GM23338 (cell line): Measurements from ENCODE around the gene PEX16. TPM values are rescaled to one million over a fixed set of nuclear protein-coding genes. Genes with fewer than 3 reads are reported as not detected.

ENCODE experiments used
- ATAC-seq: fragments of 200-7000 bp; cut with Tn5 transposase; 3 replicates; pipeline ENCODE4 v1.9.1; 2020
- DNase-seq: peaks from one replicate; pipeline ENCODE4 v3.0.0-alpha.2; 2015; ENCODE audit warnings: low spot score
- H2AFZ ChIP-seq: fragments of 200-600 bp; sonication (generic); 2 replicates; pipeline ENCODE4 v1.8.0; 2016; ENCODE audit warnings: antibody characterized with exemption, mild to moderate bottlenecking, moderate library complexity
- H3F3A ChIP-seq: fragments of 200-600 bp; sonication (generic); replicated peaks from 2 replicates; pipeline ENCODE4 v1.8.0; 2017; ENCODE audit warnings: antibody characterized with exemption, mixed run types, low read depth
- H3K27ac ChIP-seq: fragments of 200-600 bp; sonication (generic); 2 replicates; pipeline ENCODE4 v1.6.1; 2016; ENCODE audit warnings: low read depth
- H3K27me3 ChIP-seq: fragments of 200-600 bp; sonication (generic); 2 replicates; pipeline ENCODE4 v1.8.0; 2016; ENCODE audit warnings: mild to moderate bottlenecking, mixed run types, moderate library complexity; ENCODE audit not compliant: insufficient read depth
- H3K36me3 ChIP-seq: fragments of 200-600 bp; sonication (generic); 2 replicates; pipeline ENCODE4 v1.8.0; 2016; ENCODE audit warnings: mild to moderate bottlenecking; ENCODE audit not compliant: insufficient read depth
- H3K4me1 ChIP-seq: fragments of 200-600 bp; sonication (generic); 2 replicates; pipeline ENCODE4 v1.8.0; 2016; ENCODE audit warnings: mild to moderate bottlenecking, moderate library complexity; ENCODE audit not compliant: insufficient read depth
- H3K4me2 ChIP-seq: fragments of 200-600 bp; sonication (generic); 2 replicates; pipeline ENCODE4 v1.7.1; 2017; ENCODE audit warnings: mixed run types
- H3K4me3 ChIP-seq: fragments of 200-600 bp; sonication (generic); 2 replicates; pipeline ENCODE4 v1.6.1; 2016; ENCODE audit warnings: mixed run types
- H3K79me2 ChIP-seq: fragments of 200-600 bp; sonication (generic); replicated peaks from 2 replicates; pipeline ENCODE4 v1.8.0; 2017; ENCODE audit warnings: mild to moderate bottlenecking; ENCODE audit not compliant: insufficient read depth
- H3K9me2 ChIP-seq: fragments of 200-600 bp; sonication (generic); 2 replicates; pipeline ENCODE4 v1.8.0; 2017; ENCODE audit not compliant: insufficient read depth
- H4K20me1 ChIP-seq: fragments of 200-600 bp; sonication (generic); replicated peaks from 2 replicates; pipeline ENCODE4 v1.8.0; 2017; ENCODE audit warnings: mild to moderate bottlenecking; ENCODE audit not compliant: insufficient read depth
- H3K27ac Mint-ChIP-seq: 2 replicates; pipeline ENCODE4 v1.8.0; 2020; ENCODE audit warnings: inconsistent platforms, mild to moderate bottlenecking, moderate library complexity, mixed read lengths
- H3K27me3 Mint-ChIP-seq: 3 replicates; pipeline ENCODE4 v1.8.0; 2022; ENCODE audit warnings: low read depth, mild to moderate bottlenecking, moderate library complexity, mixed read lengths, inconsistent platforms; ENCODE audit not compliant: insufficient read depth, poor library complexity
- H3K36me3 Mint-ChIP-seq: 3 replicates; pipeline ENCODE4 v1.8.0; 2021; ENCODE audit warnings: low read depth, mild to moderate bottlenecking, inconsistent platforms, moderate library complexity, mixed read lengths
- H3K4me1 Mint-ChIP-seq: 3 replicates; pipeline ENCODE4 v1.8.0; 2020; ENCODE audit warnings: mild to moderate bottlenecking, inconsistent platforms, mixed read lengths
- H3K4me3 Mint-ChIP-seq: 3 replicates; pipeline ENCODE4 v1.8.0; 2021; ENCODE audit warnings: moderate library complexity, mild to moderate bottlenecking, inconsistent platforms, mixed read lengths
- H3K9me3 Mint-ChIP-seq: 3 replicates; pipeline ENCODE4 v1.8.0; 2020; ENCODE audit warnings: moderate library complexity, mild to moderate bottlenecking, inconsistent platforms, mixed read lengths
- ETS1 ChIP-seq: IDR thresholded peaks from 2 replicates; pipeline ENCODE4 v1.6.1; 2016; ENCODE audit warnings: antibody characterized with exemption
- EZH2 ChIP-seq: fragments of 200-600 bp; sonication (generic); IDR thresholded peaks from one replicate; pipeline ENCODE4 v1.8.0; 2017; ENCODE audit warnings: antibody characterized with exemption, mild to moderate bottlenecking, low read depth; ENCODE audit not compliant: unreplicated experiment
- EZH2phosphoT487 ChIP-seq: fragments of 200-600 bp; sonication (generic); IDR thresholded peaks from one replicate; pipeline ENCODE4 v1.8.1; 2018; ENCODE audit warnings: antibody characterized with exemption; ENCODE audit not compliant: unreplicated experiment
- JUNB ChIP-seq: IDR thresholded peaks from one replicate; pipeline ENCODE4 v1.6.1; 2016; ENCODE audit warnings: antibody characterized with exemption; ENCODE audit not compliant: unreplicated experiment
- NANOG ChIP-seq: IDR thresholded peaks from 2 replicates; pipeline ENCODE4 v1.6.1; 2016; ENCODE audit warnings: antibody characterized with exemption, borderline replicate concordance
- POLR2AphosphoS5 ChIP-seq: IDR thresholded peaks from 2 replicates; pipeline ENCODE4 v1.6.1; 2016; ENCODE audit warnings: antibody characterized with exemption, low read depth
- ZNF114 ChIP-seq: fragments of 250-450 bp; sonication (Bioruptor Pico); IDR thresholded peaks from 2 replicates; pipeline ENCODE4 v1.5.0; 2020; ENCODE audit warnings: mild to moderate bottlenecking, moderate library complexity
- ZNF331 ChIP-seq: fragments of 250-450 bp; sonication (Bioruptor Pico); IDR thresholded peaks from 2 replicates; pipeline ENCODE4 v1.5.0; 2020; ENCODE audit warnings: low read depth, mild to moderate bottlenecking, moderate library complexity
- polyA plus RNA-seq: library from polyadenylated mRNA; unstranded; fragments of >200 nt; fragmentation: Nextera tagmentation; extraction: Ambion mirVana; gene quantifications from 2 replicates; pipeline ENCODE4 v1.2.1, GENCODE V29; 2016
- total RNA-seq: library from RNA; depleted of rRNA; stranded (reverse); fragments of >200 nt; shearing (Covaris generic); gene quantifications from 2 replicates; pipeline ENCODE4 v1.2.3, GENCODE V29; 2014
- TF ChIP-seq, protein P1 (sequence below), 2 experiments: fragments of 200-600 bp in 1 of 2; sonication (generic) in 1 of 2; conservative IDR thresholded peaks; 2 replicates each; pipeline versions ENCODE4 v1.5.1 to v1.6.1; 2016 to 2017; ENCODE audit warnings: antibody characterized with exemption in 2 of 2, low read depth in 2 of 2, mild to moderate bottlenecking in 2 of 2, moderate library complexity in 1 of 2
- TF ChIP-seq, protein P2 (sequence below): fragments of 250-450 bp; sonication (Bioruptor Pico); IDR thresholded peaks from 2 replicates; pipeline ENCODE4 v1.5.0; 2020; ENCODE audit warnings: mild to moderate bottlenecking, moderate library complexity
- TF ChIP-seq, protein P3 (sequence below): IDR thresholded peaks from one replicate; pipeline ENCODE4 v1.6.1; 2018; ENCODE audit warnings: antibody characterized with exemption; ENCODE audit not compliant: unreplicated experiment

PEX16 gene
- total and polyA plus RNA-seq, 2 experiments from 2014 or later, result 23.3 to 34.1 TPM

DNA sequence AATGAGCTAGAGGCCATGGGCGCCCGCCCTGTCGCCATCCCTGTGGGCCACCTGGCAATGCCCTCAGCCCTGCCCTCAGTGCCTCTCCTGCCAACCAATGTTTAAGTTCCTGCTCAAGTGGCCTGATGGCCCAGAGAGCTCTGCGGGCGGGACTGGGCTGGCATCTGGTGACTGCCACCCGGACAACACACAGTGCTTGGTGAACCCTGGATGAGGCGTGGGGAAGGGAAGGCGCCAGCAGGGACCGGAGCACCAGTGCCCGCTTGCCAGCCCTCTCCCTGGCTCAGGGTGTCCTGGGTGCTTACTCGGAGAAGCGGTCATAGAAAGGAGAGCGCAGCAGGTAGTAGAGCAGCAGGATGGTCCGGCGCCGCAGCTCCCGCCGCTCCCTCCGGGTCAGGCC lies 4.2 kb downstream of the PEX16 start:
- peaks cover 8% of the 10 kb centered on the region for H3K79me2 ChIP-seq
- no peak overlapping the region for H3K4me2 ChIP-seq
- Mint-ChIP-seq H3K9me3 (no peaks in the 10 kb centered on the region), H3K4me1 (peaks cover 3% of the 10 kb centered on the region; the same call in 2 of the 3 replicates), H3K36me3 (peaks cover 8% of the 10 kb centered on the region; the same call in 2 of the 3 replicates), H3K27me3 (peaks cover 19% of the 10 kb centered on the region), H3K4me3 (no peak overlapping the region), H3K27ac (no peak overlapping the region)
- no peak for DNase-seq
- no peak overlapping the region for H3K27ac ChIP-seq
- no peaks in the 10 kb centered on the region for H3K9me2 ChIP-seq
- H4K20me1 ChIP-seq, result peaks cover 8% of the 10 kb centered on the region
- TF ChIP-seq, protein P1, sequence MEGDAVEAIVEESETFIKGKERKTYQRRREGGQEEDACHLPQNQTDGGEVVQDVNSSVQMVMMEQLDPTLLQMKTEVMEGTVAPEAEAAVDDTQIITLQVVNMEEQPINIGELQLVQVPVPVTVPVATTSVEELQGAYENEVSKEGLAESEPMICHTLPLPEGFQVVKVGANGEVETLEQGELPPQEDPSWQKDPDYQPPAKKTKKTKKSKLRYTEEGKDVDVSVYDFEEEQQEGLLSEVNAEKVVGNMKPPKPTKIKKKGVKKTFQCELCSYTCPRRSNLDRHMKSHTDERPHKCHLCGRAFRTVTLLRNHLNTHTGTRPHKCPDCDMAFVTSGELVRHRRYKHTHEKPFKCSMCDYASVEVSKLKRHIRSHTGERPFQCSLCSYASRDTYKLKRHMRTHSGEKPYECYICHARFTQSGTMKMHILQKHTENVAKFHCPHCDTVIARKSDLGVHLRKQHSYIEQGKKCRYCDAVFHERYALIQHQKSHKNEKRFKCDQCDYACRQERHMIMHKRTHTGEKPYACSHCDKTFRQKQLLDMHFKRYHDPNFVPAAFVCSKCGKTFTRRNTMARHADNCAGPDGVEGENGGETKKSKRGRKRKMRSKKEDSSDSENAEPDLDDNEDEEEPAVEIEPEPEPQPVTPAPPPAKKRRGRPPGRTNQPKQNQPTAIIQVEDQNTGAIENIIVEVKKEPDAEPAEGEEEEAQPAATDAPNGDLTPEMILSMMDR (conservative IDR thresholded peaks at IDR 0.05; ENCODE audit: low read depth in 2 of 2), result no peak
- TF ChIP-seq ZNF331, result no peak
- TF ChIP-seq, protein P2, sequence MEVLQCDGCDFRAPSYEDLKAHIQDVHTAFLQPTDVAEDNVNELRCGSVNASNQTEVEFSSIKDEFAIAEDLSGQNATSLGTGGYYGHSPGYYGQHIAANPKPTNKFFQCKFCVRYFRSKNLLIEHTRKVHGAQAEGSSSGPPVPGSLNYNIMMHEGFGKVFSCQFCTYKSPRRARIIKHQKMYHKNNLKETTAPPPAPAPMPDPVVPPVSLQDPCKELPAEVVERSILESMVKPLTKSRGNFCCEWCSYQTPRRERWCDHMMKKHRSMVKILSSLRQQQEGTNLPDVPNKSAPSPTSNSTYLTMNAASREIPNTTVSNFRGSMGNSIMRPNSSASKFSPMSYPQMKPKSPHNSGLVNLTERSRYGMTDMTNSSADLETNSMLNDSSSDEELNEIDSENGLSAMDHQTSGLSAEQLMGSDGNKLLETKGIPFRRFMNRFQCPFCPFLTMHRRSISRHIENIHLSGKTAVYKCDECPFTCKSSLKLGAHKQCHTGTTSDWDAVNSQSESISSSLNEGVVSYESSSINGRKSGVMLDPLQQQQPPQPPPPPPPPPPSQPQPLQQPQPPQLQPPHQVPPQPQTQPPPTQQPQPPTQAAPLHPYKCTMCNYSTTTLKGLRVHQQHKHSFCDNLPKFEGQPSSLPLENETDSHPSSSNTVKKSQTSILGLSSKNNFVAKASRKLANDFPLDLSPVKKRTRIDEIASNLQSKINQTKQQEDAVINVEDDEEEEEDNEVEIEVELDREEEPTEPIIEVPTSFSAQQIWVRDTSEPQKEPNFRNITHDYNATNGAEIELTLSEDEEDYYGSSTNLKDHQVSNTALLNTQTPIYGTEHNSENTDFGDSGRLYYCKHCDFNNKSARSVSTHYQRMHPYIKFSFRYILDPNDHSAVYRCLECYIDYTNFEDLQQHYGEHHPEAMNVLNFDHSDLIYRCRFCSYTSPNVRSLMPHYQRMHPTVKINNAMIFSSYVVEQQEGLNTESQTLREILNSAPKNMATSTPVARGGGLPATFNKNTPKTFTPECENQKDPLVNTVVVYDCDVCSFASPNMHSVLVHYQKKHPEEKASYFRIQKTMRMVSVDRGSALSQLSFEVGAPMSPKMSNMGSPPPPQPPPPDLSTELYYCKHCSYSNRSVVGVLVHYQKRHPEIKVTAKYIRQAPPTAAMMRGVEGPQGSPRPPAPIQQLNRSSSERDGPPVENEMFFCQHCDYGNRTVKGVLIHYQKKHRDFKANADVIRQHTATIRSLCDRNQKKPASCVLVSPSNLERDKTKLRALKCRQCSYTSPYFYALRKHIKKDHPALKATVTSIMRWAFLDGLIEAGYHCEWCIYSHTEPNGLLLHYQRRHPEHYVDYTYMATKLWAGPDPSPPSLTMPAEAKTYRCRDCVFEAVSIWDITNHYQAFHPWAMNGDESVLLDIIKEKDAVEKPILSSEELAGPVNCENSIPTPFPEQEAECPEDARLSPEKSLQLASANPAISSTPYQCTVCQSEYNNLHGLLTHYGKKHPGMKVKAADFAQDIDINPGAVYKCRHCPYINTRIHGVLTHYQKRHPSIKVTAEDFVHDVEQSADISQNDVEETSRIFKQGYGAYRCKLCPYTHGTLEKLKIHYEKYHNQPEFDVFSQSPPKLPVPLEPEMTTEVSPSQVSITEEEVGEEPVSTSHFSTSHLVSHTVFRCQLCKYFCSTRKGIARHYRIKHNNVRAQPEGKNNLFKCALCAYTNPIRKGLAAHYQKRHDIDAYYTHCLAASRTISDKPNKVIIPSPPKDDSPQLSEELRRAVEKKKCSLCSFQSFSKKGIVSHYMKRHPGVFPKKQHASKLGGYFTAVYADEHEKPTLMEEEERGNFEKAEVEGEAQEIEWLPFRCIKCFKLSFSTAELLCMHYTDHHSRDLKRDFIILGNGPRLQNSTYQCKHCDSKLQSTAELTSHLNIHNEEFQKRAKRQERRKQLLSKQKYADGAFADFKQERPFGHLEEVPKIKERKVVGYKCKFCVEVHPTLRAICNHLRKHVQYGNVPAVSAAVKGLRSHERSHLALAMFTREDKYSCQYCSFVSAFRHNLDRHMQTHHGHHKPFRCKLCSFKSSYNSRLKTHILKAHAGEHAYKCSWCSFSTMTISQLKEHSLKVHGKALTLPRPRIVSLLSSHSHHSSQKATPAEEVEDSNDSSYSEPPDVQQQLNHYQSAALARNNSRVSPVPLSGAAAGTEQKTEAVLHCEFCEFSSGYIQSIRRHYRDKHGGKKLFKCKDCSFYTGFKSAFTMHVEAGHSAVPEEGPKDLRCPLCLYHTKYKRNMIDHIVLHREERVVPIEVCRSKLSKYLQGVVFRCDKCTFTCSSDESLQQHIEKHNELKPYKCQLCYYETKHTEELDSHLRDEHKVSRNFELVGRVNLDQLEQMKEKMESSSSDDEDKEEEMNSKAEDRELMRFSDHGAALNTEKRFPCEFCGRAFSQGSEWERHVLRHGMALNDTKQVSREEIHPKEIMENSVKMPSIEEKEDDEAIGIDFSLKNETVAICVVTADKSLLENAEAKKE (CRISPR knock-in tag), result no peak
- TF ChIP-seq EZH2, result no peak
- TF ChIP-seq EZH2phosphoT487, result no peak
- no peak for TF ChIP-seq JUNB
- TF ChIP-seq NANOG, result no peak
- TF ChIP-seq ZNF114 (CRISPR knock-in tag), result no peak
- no peak for TF ChIP-seq ETS1
- TF ChIP-seq, protein P3, sequence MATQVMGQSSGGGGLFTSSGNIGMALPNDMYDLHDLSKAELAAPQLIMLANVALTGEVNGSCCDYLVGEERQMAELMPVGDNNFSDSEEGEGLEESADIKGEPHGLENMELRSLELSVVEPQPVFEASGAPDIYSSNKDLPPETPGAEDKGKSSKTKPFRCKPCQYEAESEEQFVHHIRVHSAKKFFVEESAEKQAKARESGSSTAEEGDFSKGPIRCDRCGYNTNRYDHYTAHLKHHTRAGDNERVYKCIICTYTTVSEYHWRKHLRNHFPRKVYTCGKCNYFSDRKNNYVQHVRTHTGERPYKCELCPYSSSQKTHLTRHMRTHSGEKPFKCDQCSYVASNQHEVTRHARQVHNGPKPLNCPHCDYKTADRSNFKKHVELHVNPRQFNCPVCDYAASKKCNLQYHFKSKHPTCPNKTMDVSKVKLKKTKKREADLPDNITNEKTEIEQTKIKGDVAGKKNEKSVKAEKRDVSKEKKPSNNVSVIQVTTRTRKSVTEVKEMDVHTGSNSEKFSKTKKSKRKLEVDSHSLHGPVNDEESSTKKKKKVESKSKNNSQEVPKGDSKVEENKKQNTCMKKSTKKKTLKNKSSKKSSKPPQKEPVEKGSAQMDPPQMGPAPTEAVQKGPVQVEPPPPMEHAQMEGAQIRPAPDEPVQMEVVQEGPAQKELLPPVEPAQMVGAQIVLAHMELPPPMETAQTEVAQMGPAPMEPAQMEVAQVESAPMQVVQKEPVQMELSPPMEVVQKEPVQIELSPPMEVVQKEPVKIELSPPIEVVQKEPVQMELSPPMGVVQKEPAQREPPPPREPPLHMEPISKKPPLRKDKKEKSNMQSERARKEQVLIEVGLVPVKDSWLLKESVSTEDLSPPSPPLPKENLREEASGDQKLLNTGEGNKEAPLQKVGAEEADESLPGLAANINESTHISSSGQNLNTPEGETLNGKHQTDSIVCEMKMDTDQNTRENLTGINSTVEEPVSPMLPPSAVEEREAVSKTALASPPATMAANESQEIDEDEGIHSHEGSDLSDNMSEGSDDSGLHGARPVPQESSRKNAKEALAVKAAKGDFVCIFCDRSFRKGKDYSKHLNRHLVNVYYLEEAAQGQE, result no peak
- TF ChIP-seq POLR2AphosphoS5, result no peak
- no peak for ATAC-seq
- H3K27me3 ChIP-seq, result no peaks in the 10 kb centered on the region
- peaks cover 12% of the 10 kb centered on the region for H3F3A ChIP-seq
- no peak overlapping the region for H2AFZ ChIP-seq
- peaks cover 6% of the 10 kb centered on the region for H3K4me1 ChIP-seq
- no peaks in the 10 kb centered on the region for H3K36me3 ChIP-seq
- H3K4me3 ChIP-seq, result no peak overlapping the region
